ENCODE data around the gene HACL1.
A peak's percentile ranks its signal among the peaks of the same experiment; 100 is the strongest.

The HACL1 gene

GRCh38 chr3:15601399-15602145 lies at the start of gene HACL1, which contains the start of gene BTD:
TSS of gene HACL1 (minus strand) at chr3:15601569. CDS start at chr3:15601463, 106 bp downstream.
TSS of gene BTD (plus strand) at chr3:15601745. CDS start at chr3:15635440, 33,695 bp downstream.
- peak; percentile 98 for FAIRE-seq

- no peak for FAIRE-seq
Measured at GRCh38 chr3:15649858-15650257, 48.5 kb upstream of the HACL1 start.

- FAIRE-seq, result no peak
Measured at GRCh38 chr3:15649341-15649740, 48.0 kb upstream of the HACL1 start.

GRCh38 chr3:15647611-15648167 lies 46.3 kb upstream of the HACL1 start:
- FAIRE-seq, result no peak

- no peak for FAIRE-seq
Measured at GRCh38 chr3:15646851-15647511, 45.6 kb upstream of the HACL1 start.

GRCh38 chr3:15645740-15646501 lies 44.6 kb upstream of the HACL1 start:
- FAIRE-seq, result no peak

GRCh38 chr3:15645246-15645645 lies 43.9 kb upstream of the HACL1 start:
- FAIRE-seq, result no peak

- FAIRE-seq, result no peak
Measured at GRCh38 chr3:15638891-15639262, 37.5 kb upstream of the HACL1 start.

- FAIRE-seq, result no peak
Measured at GRCh38 chr3:15638193-15638890, 37.0 kb upstream of the HACL1 start.

GRCh38 chr3:15637131-15637951 lies 36.0 kb upstream of the HACL1 start:
- FAIRE-seq, result no peak

- FAIRE-seq, result no peak
Measured at GRCh38 chr3:15636028-15636709, 34.8 kb upstream of the HACL1 start.

GRCh38 chr3:15635121-15635661 lies 33.8 kb upstream of the HACL1 start:
- FAIRE-seq, result no peak

- no peak for FAIRE-seq
Measured at GRCh38 chr3:15634671-15635070, 33.3 kb upstream of the HACL1 start.

- no peak for FAIRE-seq
Measured at GRCh38 chr3:15633766-15634598, 32.6 kb upstream of the HACL1 start.

GRCh38 chr3:15633159-15633558 lies 31.8 kb upstream of the HACL1 start:
- no peak for FAIRE-seq

- no peak for FAIRE-seq
Measured at GRCh38 chr3:15632212-15632580, 30.8 kb upstream of the HACL1 start.

- no peak for FAIRE-seq
Measured at GRCh38 chr3:15631426-15632211, 30.2 kb upstream of the HACL1 start.

GRCh38 chr3:15630646-15631350 lies 29.4 kb upstream of the HACL1 start:
- FAIRE-seq, result no peak

Data from G401.6 (cell line).